ENCODE measurements around the gene SHANK3.

The SHANK3 gene

DNA sequence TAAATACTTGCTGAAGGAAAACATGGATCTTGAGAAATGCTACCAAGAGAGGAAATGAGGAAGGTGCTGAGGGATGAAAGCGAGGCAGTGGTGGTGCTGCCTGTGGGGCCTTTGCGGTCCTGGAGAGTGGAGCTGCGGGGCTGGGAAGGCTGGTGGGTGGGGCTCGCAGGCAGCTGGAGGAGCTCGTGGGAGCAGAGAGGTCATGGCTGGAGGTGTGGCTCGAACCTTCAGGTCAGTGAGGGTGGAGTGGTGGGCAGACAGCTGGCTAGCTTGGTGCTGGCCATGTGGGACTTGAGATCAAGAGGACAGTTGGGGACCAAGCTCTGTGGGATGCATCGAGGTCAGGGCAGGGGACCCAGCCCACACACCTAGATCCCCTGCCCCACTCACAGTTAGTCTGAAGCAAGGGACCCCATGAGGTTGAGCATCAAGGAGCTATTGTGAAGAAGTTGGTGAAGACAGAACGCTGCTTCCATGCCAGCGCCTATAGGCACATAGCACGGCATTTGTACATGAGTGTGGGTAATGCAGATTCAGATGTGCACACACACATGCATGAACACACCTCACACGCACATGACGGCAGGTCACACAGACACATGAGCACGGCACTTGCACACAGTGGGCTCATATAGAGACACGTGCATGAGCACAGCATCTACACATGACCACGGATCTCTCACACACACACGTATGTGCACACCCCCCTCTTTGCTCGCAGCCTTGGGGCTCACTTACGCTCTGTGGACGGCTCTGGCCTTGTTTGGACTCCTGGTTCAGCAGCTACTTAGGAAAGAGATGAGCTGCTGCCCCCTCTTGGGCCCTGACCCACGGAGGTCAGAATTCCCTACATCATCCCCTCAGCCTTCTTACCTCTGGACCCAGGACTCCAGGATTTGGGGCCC lies 30.4 kb downstream of the SHANK3 start:
- H3K36me3 ChIP-seq (ENCODE audit: control insufficient read depth, insufficient read depth, low read length), result no peaks in the 10 kb centered on the region
- H3K27me3 ChIP-seq (replicated peaks; ENCODE audit: control insufficient read depth, insufficient read depth, low read length), result peaks cover 3% of the 10 kb centered on the region
- no peak for DNase-seq (ENCODE audit: extremely low read depth, insufficient read length)
- no peak overlapping the region for H3K4me3 ChIP-seq (replicated peaks; ENCODE audit: low read depth, low read length)
- TF ChIP-seq, protein P1, sequence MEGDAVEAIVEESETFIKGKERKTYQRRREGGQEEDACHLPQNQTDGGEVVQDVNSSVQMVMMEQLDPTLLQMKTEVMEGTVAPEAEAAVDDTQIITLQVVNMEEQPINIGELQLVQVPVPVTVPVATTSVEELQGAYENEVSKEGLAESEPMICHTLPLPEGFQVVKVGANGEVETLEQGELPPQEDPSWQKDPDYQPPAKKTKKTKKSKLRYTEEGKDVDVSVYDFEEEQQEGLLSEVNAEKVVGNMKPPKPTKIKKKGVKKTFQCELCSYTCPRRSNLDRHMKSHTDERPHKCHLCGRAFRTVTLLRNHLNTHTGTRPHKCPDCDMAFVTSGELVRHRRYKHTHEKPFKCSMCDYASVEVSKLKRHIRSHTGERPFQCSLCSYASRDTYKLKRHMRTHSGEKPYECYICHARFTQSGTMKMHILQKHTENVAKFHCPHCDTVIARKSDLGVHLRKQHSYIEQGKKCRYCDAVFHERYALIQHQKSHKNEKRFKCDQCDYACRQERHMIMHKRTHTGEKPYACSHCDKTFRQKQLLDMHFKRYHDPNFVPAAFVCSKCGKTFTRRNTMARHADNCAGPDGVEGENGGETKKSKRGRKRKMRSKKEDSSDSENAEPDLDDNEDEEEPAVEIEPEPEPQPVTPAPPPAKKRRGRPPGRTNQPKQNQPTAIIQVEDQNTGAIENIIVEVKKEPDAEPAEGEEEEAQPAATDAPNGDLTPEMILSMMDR (IDR thresholded peaks at IDR 0.05; ENCODE audit: insufficient read depth, low read length, poor library complexity, severe bottlenecking), result no peak

DNA sequence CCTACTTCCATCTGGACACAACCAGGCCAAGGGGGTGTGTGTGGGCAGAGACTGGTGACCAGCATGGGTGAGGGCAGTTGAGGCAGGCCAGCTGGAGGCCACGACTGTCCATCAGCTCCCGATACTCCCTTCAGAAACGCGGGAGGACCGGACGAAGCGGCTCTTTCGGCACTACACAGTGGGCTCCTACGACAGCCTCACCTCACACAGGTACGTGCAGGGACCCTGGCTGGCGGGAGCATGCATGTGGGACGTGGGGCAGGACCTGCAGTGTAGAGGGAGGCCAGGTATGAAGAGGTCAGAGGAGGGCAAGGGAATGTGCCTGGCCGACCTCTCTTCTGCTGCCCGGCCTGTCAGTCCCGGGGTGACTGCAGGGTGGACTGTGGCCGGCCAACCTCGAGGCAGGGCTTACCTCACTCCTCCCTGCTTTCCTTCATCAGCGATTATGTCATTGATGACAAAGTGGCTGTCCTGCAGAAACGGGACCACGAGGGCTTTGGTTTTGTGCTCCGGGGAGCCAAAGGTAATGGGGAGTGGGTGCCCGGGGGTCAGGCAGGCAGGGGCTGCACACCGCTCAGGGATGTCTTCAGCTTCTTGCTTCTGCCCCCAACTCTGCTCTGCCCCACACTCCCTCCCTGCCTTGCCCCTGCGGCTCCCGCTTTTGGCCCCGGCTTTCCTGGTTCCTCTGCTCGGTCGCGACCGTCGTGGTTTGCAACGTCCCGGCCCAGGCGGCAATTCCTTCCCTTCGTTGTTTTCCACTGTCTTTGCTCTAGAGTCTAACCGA lies 31.3 kb downstream of the SHANK3 start:
- Histone ChIP-seq H3K36me3 (ENCODE audit: control insufficient read depth, insufficient read depth, low read length) (no peaks in the 10 kb centered on the region), H3K4me3 (replicated peaks; ENCODE audit: low read depth, low read length) (no peak overlapping the region), H3K27me3 (replicated peaks; ENCODE audit: control insufficient read depth, insufficient read depth, low read length) (peaks cover 3% of the 10 kb centered on the region)
- TF ChIP-seq, protein P1 (IDR thresholded peaks at IDR 0.05; ENCODE audit: insufficient read depth, low read length, poor library complexity, severe bottlenecking), result no peak
- DNase-seq (ENCODE audit: extremely low read depth, insufficient read length), result no peak

DNA sequence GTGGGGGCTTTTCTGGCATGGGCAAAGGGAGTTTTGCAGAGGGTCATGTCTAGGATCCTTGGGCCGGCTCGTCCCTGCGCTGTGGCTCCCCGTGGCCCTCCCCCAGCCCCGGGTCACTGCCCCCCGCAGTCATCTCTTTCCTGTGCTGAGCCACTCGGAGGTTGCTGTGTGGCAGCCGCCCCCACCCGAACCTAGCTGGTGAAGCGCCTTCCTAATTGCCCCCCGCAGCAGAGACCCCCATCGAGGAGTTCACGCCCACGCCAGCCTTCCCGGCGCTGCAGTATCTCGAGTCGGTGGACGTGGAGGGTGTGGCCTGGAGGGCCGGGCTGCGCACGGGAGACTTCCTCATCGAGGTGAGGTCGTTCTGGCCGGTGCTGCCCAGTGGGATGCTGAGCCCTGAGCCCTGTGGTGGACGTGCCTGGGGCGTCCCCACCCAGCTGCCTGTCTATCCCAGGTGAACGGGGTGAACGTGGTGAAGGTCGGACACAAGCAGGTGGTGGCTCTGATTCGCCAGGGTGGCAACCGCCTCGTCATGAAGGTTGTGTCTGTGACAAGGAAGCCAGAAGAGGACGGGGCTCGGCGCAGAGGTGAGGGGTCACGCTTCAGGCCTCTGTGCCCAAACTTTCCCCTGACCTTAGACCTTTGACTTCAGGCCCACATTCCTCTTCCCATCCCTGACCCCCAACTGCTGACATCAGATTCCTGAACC lies 32.0 kb downstream of the SHANK3 start:
- Histone ChIP-seq H3K27me3 (replicated peaks; ENCODE audit: control insufficient read depth, insufficient read depth, low read length) (peaks cover 3% of the 10 kb centered on the region), H3K36me3 (ENCODE audit: control insufficient read depth, insufficient read depth, low read length) (no peaks in the 10 kb centered on the region), H3K4me3 (replicated peaks; ENCODE audit: low read depth, low read length) (no peak overlapping the region)
- no peak for DNase-seq (ENCODE audit: extremely low read depth, insufficient read length)
- TF ChIP-seq, protein P1 (IDR thresholded peaks at IDR 0.05; ENCODE audit: insufficient read depth, low read length, poor library complexity, severe bottlenecking), result no peak

DNA sequence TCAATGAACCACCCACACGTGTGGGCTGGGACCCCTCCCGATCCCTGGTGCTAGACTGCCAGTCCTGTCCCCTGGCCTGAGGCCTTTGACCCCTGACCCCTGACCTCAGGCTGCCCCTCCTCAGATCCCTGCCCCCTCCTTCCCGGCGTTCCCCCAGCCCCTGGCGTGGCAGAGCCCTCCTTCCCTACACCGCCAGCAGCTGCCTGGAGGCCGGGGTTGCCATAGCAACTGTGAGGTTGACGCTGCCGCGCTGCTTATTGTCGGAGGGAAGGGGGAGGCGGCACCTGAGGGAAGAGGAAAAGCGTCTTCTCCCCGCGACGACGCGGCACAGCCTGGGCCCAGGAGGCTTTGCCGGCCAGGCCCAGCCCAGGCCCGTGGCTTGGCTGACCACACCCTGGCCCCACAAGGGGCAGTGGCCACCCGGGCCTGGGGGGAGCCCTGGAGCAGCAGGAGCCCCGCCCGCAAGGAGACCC lies 32.6 kb downstream of the SHANK3 start:
- Histone ChIP-seq H3K36me3 (ENCODE audit: control insufficient read depth, insufficient read depth, low read length) (no peaks in the 10 kb centered on the region), H3K4me3 (replicated peaks; ENCODE audit: low read depth, low read length) (no peak overlapping the region), H3K27me3 (replicated peaks; ENCODE audit: control insufficient read depth, insufficient read depth, low read length) (peaks cover 3% of the 10 kb centered on the region)
- TF ChIP-seq, protein P1 (IDR thresholded peaks at IDR 0.05; ENCODE audit: insufficient read depth, low read length, poor library complexity, severe bottlenecking), result no peak
- DNase-seq (ENCODE audit: extremely low read depth, insufficient read length), result no peak

DNA sequence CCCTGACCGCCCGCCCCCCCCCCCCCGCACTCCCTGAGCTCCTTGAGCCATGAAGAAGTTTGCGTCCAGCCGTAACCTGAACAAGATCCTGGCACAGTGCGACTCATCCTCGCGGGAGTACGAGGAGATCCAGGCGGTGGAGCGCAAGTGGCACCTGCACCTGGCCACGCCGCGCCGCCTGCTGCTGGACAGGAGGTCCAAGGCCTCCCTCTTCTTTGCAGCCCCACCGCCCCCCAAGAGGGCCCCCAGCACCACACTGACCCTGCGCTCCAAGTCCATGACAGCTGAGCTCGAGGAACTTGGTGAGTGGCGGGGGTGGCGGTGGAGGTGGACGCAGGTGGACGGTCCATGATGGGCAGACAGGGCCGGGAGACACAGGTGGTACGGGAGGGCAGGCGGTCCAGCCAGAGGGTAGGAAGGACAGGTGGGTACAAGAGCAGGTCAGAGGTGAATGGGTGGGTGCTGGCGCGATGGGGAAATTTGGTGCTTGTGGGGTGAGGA lies 33.3 kb downstream of the SHANK3 start:
- TF ChIP-seq, protein P1 (IDR thresholded peaks at IDR 0.05; ENCODE audit: insufficient read depth, low read length, poor library complexity, severe bottlenecking), result no peak
- DNase-seq (ENCODE audit: extremely low read depth, insufficient read length), result no peak
- no peak overlapping the region for H3K4me3 ChIP-seq (replicated peaks; ENCODE audit: low read depth, low read length)
- H3K27me3 ChIP-seq (replicated peaks; ENCODE audit: control insufficient read depth, insufficient read depth, low read length), result peaks cover 3% of the 10 kb centered on the region
- no peaks in the 10 kb centered on the region for H3K36me3 ChIP-seq (ENCODE audit: control insufficient read depth, insufficient read depth, low read length)
